Measurements from ENCODE around the gene CYB5R2. TPM values are rescaled to one million over a fixed set of nuclear protein-coding genes. Genes with fewer than 3 reads are reported as not detected.
A peak's percentile ranks its signal among the peaks of the same experiment; 100 is the strongest.

CYB5R2 gene
- total RNA-seq, 1 experiment from 2014 or later, result 6.2 TPM

DNA sequence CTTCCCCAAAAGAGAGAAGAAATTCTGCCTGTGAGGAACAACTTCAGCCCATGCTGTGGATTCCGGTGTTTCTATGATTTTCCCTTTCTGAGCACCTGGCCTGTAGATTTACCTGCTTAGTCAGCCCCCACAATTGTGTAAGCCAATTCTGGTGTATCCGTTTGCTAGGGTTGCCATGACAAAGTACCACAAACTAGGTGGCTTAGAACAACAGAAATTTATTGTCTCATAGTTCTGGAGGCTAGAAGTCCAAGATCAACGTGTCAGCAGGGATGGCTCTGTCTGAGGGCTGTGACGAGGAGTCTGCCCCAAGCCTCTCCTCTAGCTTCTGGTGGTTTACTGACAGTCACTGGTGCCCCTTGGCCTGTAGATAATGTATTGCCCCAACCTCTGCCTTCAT is 15.9 kb upstream of the CYB5R2 start:
- no peak for DNase-seq (ENCODE audit: low spot score)
- CTCF ChIA-PET, result interaction anchor here (2.0 kb wide), 1 partner anchor 118 kb away, joined by 7 read pairs; no protein-coding TSS in a partner anchor
- Histone ChIP-seq H3K27me3 (replicated peaks; ENCODE audit: insufficient read depth, low read depth, low read length, poor library complexity) (peaks cover 15% of the 10 kb centered on the region), H3K4me1 (ENCODE audit: insufficient read depth, low read length, poor library complexity, severe bottlenecking) (no peaks in the 10 kb centered on the region), H3K4me3 (ENCODE audit: low read depth, low read length, poor library complexity, severe bottlenecking) (no peak overlapping the region), H3K27ac (ENCODE audit: low read depth, low read length, poor library complexity, severe bottlenecking) (no peak overlapping the region), H3K36me3 (ENCODE audit: insufficient read depth, low read length, poor library complexity, severe bottlenecking) (no peaks in the 10 kb centered on the region), H3K9me3 (ENCODE audit: low read depth, low read length, poor library complexity, severe bottlenecking) (no peaks in the 10 kb centered on the region)
- no TSS peak for BruUV-seq (replicated peaks)
- no peak for TF ChIP-seq EZH2 (IDR thresholded peaks at IDR 0.05; ENCODE audit: borderline replicate concordance, low read depth, low read length, poor library complexity, severe bottlenecking)
- TF ChIP-seq, protein P1, sequence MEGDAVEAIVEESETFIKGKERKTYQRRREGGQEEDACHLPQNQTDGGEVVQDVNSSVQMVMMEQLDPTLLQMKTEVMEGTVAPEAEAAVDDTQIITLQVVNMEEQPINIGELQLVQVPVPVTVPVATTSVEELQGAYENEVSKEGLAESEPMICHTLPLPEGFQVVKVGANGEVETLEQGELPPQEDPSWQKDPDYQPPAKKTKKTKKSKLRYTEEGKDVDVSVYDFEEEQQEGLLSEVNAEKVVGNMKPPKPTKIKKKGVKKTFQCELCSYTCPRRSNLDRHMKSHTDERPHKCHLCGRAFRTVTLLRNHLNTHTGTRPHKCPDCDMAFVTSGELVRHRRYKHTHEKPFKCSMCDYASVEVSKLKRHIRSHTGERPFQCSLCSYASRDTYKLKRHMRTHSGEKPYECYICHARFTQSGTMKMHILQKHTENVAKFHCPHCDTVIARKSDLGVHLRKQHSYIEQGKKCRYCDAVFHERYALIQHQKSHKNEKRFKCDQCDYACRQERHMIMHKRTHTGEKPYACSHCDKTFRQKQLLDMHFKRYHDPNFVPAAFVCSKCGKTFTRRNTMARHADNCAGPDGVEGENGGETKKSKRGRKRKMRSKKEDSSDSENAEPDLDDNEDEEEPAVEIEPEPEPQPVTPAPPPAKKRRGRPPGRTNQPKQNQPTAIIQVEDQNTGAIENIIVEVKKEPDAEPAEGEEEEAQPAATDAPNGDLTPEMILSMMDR (conservative IDR thresholded peaks at IDR 0.05; ENCODE audit: low read depth, low read length), result no peak
- POLR2A ChIA-PET (ENCODE audit: low non-redundant PET), result no interaction called here
- intact Hi-C loops (cut with micrococcal nuclease; ENCODE audit: unreplicated experiment), result no loop called here

DNA sequence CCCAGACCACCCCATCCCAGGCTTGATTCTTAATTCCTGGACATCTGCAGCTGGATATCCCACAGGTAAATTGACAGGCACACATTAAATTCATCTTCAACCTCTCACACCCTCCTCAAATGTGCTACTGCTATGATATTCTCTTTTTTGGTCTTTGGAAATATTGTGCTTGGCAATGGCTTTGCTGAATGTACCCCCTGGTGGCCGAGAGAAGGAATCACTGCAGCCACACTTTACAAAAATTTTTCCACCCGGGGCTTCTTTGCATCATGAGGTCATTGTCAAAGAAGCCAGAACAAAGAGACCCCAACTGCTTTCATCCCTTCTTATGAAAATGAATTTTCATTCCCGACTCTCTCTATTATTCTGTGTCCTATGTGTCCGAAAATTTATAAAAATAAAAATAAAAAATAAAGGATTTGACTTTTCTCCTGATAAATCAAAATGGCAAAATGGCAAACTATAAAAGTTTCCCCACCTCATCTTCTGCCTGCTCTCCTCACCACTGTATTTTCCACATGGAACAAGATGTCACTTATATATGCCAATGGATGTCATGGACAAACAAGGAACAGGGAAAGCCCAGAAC is 15.0 kb upstream of the CYB5R2 start:
- peak; percentile 52 for DNase-seq (ENCODE audit: low spot score)
- POLR2A ChIA-PET (ENCODE audit: low non-redundant PET), result no interaction called here

DNA sequence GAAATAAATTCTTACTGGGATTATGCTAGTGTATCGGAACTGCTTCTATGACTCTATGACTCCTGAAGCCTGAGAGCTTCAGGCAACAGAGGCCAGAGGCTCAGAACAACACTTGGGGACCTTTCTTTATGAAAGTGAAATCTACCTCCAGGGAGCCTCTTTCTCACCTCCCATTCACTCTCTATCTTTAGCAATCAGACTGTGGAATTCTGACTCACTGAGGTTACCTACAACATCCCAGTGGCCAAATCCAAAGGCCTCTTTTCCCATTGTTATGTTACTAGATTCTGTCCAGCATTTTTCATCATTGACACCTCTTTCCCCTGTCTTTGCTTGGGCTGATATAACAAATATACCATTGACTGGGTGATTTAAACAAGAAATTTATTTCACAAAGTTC is 14.1 kb upstream of the CYB5R2 start:
- Histone ChIP-seq H3K9me3 (ENCODE audit: low read depth, low read length, poor library complexity, severe bottlenecking) (no peaks in the 10 kb centered on the region), H3K27me3 (replicated peaks; ENCODE audit: insufficient read depth, low read depth, low read length, poor library complexity) (no peaks in the 10 kb centered on the region), H3K4me3 (ENCODE audit: low read depth, low read length, poor library complexity, severe bottlenecking) (no peak overlapping the region), H3K27ac (ENCODE audit: low read depth, low read length, poor library complexity, severe bottlenecking) (no peak overlapping the region), H3K4me1 (ENCODE audit: insufficient read depth, low read length, poor library complexity, severe bottlenecking) (no peaks in the 10 kb centered on the region), H3K36me3 (ENCODE audit: insufficient read depth, low read length, poor library complexity, severe bottlenecking) (no peaks in the 10 kb centered on the region)
- no peak for DNase-seq (ENCODE audit: low spot score)
- CTCF ChIA-PET, result interaction anchor here (0.7 kb wide), 1 partner anchor 589 kb away, joined by 4 read pairs; no protein-coding TSS in a partner anchor
- no TSS peak for BruUV-seq (replicated peaks)
- intact Hi-C loops (cut with micrococcal nuclease; ENCODE audit: unreplicated experiment), result no loop called here
- TF ChIP-seq, protein P1 (conservative IDR thresholded peaks at IDR 0.05; ENCODE audit: low read depth, low read length), result no peak
- no peak for TF ChIP-seq EZH2 (IDR thresholded peaks at IDR 0.05; ENCODE audit: borderline replicate concordance, low read depth, low read length, poor library complexity, severe bottlenecking)
- POLR2A ChIA-PET (ENCODE audit: low non-redundant PET), result no interaction called here

More for the DNA sequence above, 15.0 kb upstream of the CYB5R2 start:
- H3K27me3 ChIP-seq (replicated peaks; ENCODE audit: insufficient read depth, low read depth, low read length, poor library complexity), result peaks cover 6% of the 10 kb centered on the region
- no peak overlapping the region for H3K27ac ChIP-seq (ENCODE audit: low read depth, low read length, poor library complexity, severe bottlenecking)
- no TSS peak for BruUV-seq (replicated peaks)
- no peaks in the 10 kb centered on the region for H3K9me3 ChIP-seq (ENCODE audit: low read depth, low read length, poor library complexity, severe bottlenecking)
- intact Hi-C loops (cut with micrococcal nuclease; ENCODE audit: unreplicated experiment), result loop anchor here (1.0 kb wide), 1 partner anchor 117 kb away; no protein-coding TSS in a partner anchor
- no peaks in the 10 kb centered on the region for H3K4me1 ChIP-seq (ENCODE audit: insufficient read depth, low read length, poor library complexity, severe bottlenecking)
- H3K4me3 ChIP-seq (ENCODE audit: low read depth, low read length, poor library complexity, severe bottlenecking), result no peak overlapping the region
- CTCF ChIA-PET, result interaction anchor here (2.0 kb wide), 1 partner anchor 117 kb away, joined by 7 read pairs; no protein-coding TSS in a partner anchor
- TF ChIP-seq, protein P1 (conservative IDR thresholded peaks at IDR 0.05; ENCODE audit: low read depth, low read length), result peak; percentile 71
- TF ChIP-seq EZH2 (IDR thresholded peaks at IDR 0.05; ENCODE audit: borderline replicate concordance, low read depth, low read length, poor library complexity, severe bottlenecking), result no peak
- H3K36me3 ChIP-seq (ENCODE audit: insufficient read depth, low read length, poor library complexity, severe bottlenecking), result no peaks in the 10 kb centered on the region

Measured in A673 (cell line).